PC-3 (cell line): ENCODE measurements around the gene IL16.

Source experiments
- CTCF ChIP-seq: fragments of 300-600 bp; sonication (generic); conservative IDR thresholded peaks from 2 replicates; pipeline ENCODE4 v1.5.1; 2017; ENCODE audit warnings: antibody characterized with exemption, low read depth, mild to moderate bottlenecking, low read length
- EZH2 ChIP-seq: fragments of 300-600 bp; sonication (generic); IDR thresholded peaks from one replicate; pipeline ENCODE4 v1.6.1; 2017; ENCODE audit warnings: antibody characterized with exemption, mild to moderate bottlenecking, low read length; ENCODE audit not compliant: unreplicated experiment
- EZH2phosphoT487 ChIP-seq: fragments of 300-600 bp; sonication (generic); IDR thresholded peaks from 2 replicates; pipeline ENCODE4 v1.6.1; 2018; ENCODE audit warnings: mild to moderate bottlenecking, antibody characterized with exemption, low read length, borderline replicate concordance

GRCh38 chr15:81254916-81255290, 58.2 kb downstream of the IL16 start:
- TF ChIP-seq CTCF (no peak), EZH2 (no peak), EZH2phosphoT487 (no peak)
